GM12892 (cell line): ENCODE data around the gene SORCS2.

Experiments used
- DNase-seq: peaks from one replicate; pipeline ENCODE4 v3.0.0; 2011; ENCODE audit not compliant: insufficient read length
- FAIRE-seq: peaks from 2 replicates; lab custom pipeline; 2011; peaks lifted over from hg19 to GRCh38; lab: Jason Lieb, UNC
- POLR2A ChIP-seq: IDR thresholded peaks from 2 replicates; pipeline ENCODE4 v1.6.1; 2011; ENCODE audit warnings: low read depth, low read length, control low read depth
- POLR2AphosphoS5 ChIP-seq: IDR thresholded peaks from 2 replicates; pipeline ENCODE4 v1.6.1; 2011; ENCODE audit warnings: low read depth, low read length, control low read depth
- TAF1 ChIP-seq: IDR thresholded peaks from 2 replicates; pipeline ENCODE4 v1.6.1; 2011; ENCODE audit warnings: low read depth, mild to moderate bottlenecking, control low read depth, low read length, borderline replicate concordance

The SORCS2 gene

DNA sequence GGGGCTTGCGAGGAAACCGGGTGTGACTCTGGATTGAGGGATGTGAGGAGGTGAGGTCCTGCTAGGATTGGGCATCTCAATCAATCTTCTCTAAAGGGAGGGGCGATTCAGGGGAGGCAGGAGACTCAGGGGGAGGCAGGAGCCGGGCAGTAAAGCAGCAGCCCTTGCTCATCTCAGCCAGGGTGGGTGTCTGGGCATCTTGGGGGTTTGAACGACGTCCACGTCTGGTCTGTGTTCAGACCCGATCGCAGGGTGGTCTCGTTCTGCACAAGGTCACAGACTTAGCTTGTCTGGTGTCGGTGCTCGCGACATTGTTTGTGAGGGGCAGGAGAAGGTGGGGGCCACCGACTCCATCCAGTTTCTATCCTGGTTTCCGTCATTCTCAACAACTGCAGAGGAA is 473.7 kb downstream of the SORCS2 start:
- TF ChIP-seq POLR2A (no peak), TAF1 (no peak), POLR2AphosphoS5 (no peak)
- FAIRE-seq (no peak), DNase-seq (no peak)

DNA sequence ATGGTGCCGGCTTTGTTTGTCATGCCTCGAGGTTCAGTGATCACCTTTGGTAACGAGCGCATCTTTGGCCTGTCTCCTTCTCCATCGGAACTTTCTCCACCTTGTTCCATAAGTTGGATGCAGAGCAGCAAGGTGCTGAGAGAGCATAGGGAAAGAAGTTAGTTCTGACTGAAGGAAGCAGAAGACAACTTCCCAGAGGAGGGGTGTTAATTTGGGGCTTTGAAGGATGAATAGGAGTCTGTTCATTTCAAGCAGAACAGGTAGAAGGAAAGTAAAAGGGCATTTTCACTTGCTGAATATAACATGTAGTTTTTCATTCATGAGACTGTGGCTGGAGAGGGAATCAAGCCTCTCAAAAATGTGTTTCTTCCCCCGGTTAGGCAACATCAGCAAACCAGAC is 474.4 kb downstream of the SORCS2 start:
- FAIRE-seq (no peak), DNase-seq (no peak)
- TF ChIP-seq POLR2A (no peak), TAF1 (no peak), POLR2AphosphoS5 (no peak)

DNA sequence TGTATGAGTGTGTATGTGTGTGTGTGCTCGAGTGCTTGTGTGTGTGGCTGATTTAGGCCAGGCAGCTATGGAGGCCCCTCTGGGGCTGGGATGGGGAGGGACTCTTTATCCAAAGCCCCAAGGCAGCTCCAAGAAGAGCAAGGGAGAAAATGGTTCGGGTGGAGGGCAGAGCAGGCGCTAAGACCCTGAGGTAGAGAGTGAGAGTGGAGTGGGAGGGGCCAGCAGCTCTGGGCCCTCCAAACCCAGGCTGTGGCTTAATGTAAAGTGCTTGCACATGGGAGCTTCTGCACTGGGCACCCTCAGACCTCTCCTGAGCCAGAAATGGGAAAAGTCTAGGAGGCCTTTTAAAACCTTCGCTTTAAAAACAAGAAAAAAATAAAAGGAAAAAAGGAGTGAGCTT is 475.9 kb downstream of the SORCS2 start:
- DNase-seq (no peak), FAIRE-seq (no peak)
- TF ChIP-seq POLR2A (no peak), TAF1 (no peak), POLR2AphosphoS5 (no peak)

DNA sequence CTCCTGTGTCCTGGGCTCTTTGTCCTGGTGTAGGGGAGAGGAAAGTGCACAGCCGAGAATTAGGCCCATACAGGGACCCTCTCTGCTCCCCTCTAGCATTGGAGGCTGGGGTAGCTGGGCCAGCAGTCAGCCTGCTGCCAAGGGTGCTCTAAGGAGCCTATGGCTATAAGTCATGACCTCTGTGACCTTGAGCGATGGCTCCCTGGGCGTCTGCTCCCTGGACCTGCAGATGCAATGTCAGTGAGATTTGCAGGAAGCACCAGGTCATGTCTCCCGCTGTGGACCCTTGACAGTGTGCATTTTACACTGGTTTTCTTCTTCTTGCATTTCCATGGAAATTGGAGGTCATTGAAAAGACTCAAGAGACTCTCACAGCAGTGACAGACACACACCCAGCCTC is 476.5 kb downstream of the SORCS2 start:
- no peak for TF ChIP-seq TAF1
- TF ChIP-seq POLR2AphosphoS5, result no peak
- no peak for TF ChIP-seq POLR2A
- FAIRE-seq, result no peak

DNA sequence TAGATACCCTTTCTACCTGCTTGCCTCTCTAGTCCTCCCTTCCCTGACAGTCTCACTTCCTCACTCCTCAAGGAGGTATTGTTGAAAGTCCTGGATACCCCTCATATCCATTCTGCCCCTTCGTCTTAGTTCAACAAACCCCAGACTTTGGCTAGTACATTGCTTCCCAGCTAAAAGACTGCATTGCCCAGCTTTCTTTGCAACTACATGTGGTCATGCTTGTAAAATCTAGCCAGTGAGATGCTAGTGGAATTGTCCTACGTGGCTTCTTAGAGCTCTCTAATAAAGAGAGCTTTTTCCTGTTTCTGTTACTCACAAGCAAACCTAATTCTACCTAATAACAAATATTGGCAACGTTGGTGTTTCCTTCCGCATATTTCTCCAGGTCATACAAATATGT is 480.3 kb downstream of the SORCS2 start:
- FAIRE-seq (no peak), DNase-seq (no peak)
- TF ChIP-seq POLR2AphosphoS5, result no peak
- TF ChIP-seq POLR2A, result no peak

More for the DNA sequence above, 476.5 kb downstream of the SORCS2 start:
- DNase-seq, result no peak

DNA sequence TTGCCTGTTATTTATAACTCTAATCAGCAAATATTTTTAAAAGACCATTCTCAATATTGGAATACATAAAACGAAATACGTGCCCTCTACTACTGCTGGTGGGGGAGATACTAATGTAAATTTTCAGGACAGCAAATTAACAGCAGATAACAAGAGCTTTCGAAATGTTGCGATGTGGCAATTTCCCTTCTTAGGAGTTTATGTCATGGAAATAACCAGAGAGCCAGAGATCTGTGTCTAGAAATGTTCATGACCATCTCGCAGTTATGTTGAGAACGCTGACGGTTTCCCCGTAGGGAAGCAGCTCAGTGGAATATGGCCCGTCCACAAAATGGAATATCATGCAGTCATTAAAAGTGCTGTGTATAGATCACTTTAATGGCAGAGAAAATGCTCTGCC is 480.8 kb downstream of the SORCS2 start:
- TF ChIP-seq POLR2A (no peak), POLR2AphosphoS5 (no peak), TAF1 (no peak)
- FAIRE-seq (no peak), DNase-seq (no peak)

DNA sequence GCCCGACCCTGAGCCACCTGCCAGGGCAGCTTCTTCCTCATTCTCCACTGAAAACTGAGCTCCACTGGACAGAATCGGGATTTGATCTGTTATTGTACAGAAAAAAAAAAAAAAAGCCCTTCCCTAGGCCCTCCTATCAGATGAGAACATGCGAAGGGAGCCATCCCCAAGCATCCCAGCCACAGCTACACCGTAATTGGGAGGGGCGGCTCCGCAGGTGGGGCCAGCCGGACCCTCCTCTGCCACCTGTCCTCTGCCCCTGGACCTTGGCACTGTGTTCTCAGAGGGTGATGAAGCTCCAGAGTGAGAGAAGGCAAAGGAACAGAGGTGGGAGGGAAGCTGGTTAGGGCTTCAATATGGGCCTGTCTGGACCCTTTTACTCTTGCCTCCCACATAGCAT is 482.4 kb downstream of the SORCS2 start:
- no peak for DNase-seq
- TF ChIP-seq POLR2A, result no peak
- TF ChIP-seq POLR2AphosphoS5, result no peak
- TF ChIP-seq TAF1, result no peak
- FAIRE-seq, result no peak

DNA sequence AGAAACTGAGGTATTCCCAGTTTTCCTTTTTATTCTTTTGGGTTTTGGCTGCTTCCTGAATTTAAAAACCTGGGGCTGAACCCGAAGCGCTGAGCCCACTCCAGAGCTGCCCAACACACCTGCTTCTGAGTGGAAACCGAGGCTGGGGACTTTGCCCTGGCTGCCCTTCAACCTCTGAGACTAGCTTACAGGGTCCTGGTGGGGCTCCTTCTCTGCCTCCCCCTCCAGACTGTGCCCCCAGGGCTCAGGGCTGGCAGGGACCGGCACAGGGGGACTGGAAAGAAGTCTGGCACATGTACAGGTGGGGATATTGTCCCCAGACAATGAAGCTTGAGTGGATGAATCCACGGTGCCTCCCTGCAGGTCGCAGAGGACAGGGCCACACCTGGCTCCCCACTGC is 482.8 kb downstream of the SORCS2 start:
- DNase-seq, result no peak
- no peak for TF ChIP-seq POLR2AphosphoS5
- no peak for TF ChIP-seq TAF1
- TF ChIP-seq POLR2A, result no peak
- no peak for FAIRE-seq

DNA sequence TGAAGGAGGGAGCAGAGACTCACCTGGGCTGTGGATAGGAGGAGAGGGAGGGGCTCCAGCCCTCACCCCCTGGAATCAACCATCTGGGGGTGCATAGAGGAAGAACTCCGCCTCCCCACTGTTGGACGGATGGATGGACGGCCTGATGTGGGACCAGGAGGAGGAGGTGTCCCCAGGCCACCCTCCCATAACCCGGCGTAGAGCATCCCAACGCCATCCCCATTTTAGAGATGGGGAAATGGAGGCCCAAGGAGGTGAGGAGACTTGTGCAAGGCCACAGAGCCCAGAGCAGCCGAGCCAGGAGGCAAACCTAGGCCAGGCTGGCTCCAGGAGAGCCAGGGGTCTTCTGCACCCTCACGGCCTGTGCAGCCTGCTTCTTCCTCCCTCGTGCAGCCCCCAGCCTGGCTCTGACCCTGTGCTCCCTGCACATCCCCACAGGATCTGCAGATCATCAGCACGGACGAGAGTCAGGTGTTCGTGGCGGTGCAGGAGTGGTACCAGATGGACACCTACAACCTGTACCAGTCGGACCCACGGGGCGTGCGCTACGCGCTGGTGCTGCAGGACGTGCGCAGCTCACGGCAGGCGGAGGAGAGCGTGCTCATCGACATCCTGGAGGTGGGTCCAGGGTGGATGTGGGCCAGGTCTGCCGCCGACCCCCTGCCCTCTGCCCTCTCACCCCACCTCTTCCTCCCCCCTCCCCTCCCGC is 483.4 kb downstream of the SORCS2 start:
- FAIRE-seq, result no peak
- no peak for TF ChIP-seq TAF1
- TF ChIP-seq POLR2AphosphoS5, result no peak
- TF ChIP-seq POLR2A, result no peak

DNA sequence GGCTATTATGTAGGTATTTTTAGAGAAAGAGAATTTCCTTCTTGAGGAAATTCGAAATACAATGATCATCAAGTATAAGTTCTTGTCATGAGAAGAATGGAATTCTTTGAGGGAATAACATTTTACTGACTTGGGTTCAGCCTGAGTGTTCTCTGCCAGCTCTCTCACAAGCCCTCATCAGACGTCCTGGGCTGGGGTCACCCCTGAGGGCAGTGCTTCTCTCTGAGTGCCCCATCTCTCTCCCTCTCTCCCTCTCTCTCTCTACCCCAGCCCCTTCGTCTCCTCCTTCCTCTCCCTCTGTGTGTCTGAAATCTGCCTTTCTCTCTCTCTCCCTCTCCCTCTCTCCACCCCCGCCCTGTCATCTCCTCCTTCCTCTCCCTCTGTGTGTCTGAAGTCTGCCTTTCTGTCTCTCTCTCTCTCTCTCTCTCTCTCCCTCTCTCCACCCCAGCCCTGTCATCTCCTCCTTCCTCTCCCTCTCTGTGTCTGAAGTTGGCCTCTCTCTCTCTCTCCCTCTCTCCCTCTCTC is 484.1 kb downstream of the SORCS2 start:
- DNase-seq (no peak), FAIRE-seq (no peak)
- TF ChIP-seq TAF1, result no peak
- no peak for TF ChIP-seq POLR2AphosphoS5
- no peak for TF ChIP-seq POLR2A

More for the DNA sequence above, 483.4 kb downstream of the SORCS2 start:
- no peak for DNase-seq

DNA sequence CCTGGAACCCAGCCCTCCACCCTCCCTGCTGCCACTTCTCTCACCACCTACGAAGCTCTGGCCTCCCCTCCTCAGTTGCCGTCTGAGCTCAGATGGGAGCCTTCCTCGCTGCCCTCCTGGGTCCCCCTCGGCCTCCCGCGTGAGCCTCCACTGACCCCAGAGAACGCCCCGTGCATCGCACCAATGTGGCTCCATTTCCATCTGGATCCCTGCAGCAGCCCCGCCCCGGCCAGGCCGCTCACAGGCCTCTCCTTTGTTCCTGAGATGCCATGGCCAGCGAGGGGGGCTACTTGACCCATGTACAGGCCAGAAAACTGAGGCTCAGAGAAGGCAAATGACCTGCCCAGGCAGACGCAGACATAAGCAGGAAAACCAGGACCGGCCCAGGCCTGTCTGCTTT is 484.7 kb downstream of the SORCS2 start:
- FAIRE-seq (no peak), DNase-seq (no peak)
- TF ChIP-seq TAF1 (no peak), POLR2AphosphoS5 (no peak), POLR2A (no peak)

DNA sequence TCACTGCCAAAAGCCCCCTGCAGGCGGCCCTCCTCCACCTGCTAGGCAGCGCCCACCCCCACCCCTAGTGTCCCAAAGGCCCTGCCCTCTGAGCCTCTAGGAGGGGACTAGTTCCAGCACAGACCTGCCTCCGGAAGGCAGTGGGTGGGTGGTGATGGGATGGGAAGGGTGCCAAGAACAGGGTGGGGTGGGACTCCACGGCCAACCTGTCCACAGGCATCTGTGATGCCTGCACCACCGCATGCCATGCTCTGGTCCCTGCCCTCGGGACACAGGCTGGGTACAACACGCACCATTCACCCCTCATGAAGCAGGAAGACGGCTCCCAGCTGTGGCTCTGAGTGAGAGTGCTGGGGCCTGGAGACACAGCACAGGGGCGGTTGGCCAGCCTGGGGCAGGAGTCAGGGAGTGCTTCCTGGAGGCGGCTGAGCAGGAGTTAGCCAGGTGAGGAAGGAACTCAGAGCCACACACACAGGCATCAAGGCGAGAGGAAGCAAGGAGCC is 485.5 kb downstream of the SORCS2 start:
- TF ChIP-seq POLR2A (no peak), TAF1 (no peak), POLR2AphosphoS5 (no peak)
- DNase-seq, result no peak
- FAIRE-seq, result no peak
